Measurements from ENCODE around the gene KCNN3.

Gene KCNN3

GRCh38 chr1:154714638-154715037 lies 155.4 kb downstream of the KCNN3 start:
- no peak for TF ChIP-seq ZFX (IDR thresholded peaks at IDR 0.05)
- TF ChIP-seq CTCF (conservative IDR thresholded peaks at IDR 0.05), result no peak
- H3K27ac ChIP-seq, result no peak overlapping the region

GRCh38 chr1:154714052-154714623 lies 155.9 kb downstream of the KCNN3 start:
- H3K27ac ChIP-seq, result no peak overlapping the region
- TF ChIP-seq CTCF (conservative IDR thresholded peaks at IDR 0.05) (no peak), ZFX (IDR thresholded peaks at IDR 0.05) (no peak)

GRCh38 chr1:154713005-154713404 lies 157.1 kb downstream of the KCNN3 start:
- TF ChIP-seq CTCF (conservative IDR thresholded peaks at IDR 0.05) (no peak), ZFX (IDR thresholded peaks at IDR 0.05) (no peak)

GRCh38 chr1:154712166-154712810 lies 157.8 kb downstream of the KCNN3 start:
- TF ChIP-seq ZFX (IDR thresholded peaks at IDR 0.05) (no peak), CTCF (conservative IDR thresholded peaks at IDR 0.05) (no peak)

More at GRCh38 chr1:154713005-154713404, 157.1 kb downstream of the KCNN3 start:
- H3K27ac ChIP-seq, result no peak overlapping the region

GRCh38 chr1:154711416-154711815 lies 158.7 kb downstream of the KCNN3 start:
- TF ChIP-seq ZFX (IDR thresholded peaks at IDR 0.05) (no peak), CTCF (conservative IDR thresholded peaks at IDR 0.05) (no peak)
- no peak overlapping the region for H3K27ac ChIP-seq

More at GRCh38 chr1:154712166-154712810, 157.8 kb downstream of the KCNN3 start:
- no peak overlapping the region for H3K27ac ChIP-seq

- no peak for TF ChIP-seq CTCF (conservative IDR thresholded peaks at IDR 0.05)
- TF ChIP-seq ZFX (IDR thresholded peaks at IDR 0.05), result no peak
- H3K27ac ChIP-seq, result no peak overlapping the region
Observed at GRCh38 chr1:154710106-154710505, 160.0 kb downstream of the KCNN3 start.

- TF ChIP-seq CTCF (conservative IDR thresholded peaks at IDR 0.05) (no peak), ZFX (IDR thresholded peaks at IDR 0.05) (no peak)
- H3K27ac ChIP-seq, result no peak overlapping the region
Observed at GRCh38 chr1:154707901-154708463, 162.1 kb downstream of the KCNN3 start.
